Pancreas (tissue), 10 donors: ENCODE results near the gene BCL11A. TPM values are rescaled to one million over a fixed set of nuclear protein-coding genes. Genes with fewer than 3 reads are reported as not detected.

ENCODE experiments used
- ATAC-seq, 4 donors: fragments of 200-7000 bp; cut with Tn5 transposase; one replicate each; pipeline versions ENCODE4 v1.8.0 to v1.9.1; 2020; ENCODE audit warnings: mild to moderate bottlenecking in 4 of 4, moderate library complexity in 4 of 4
- DNase-seq, 6 donors: peaks; one replicate each; pipeline ENCODE4 v3.0.0-alpha.2; 2020
- FAIRE-seq: peaks from 2 replicates; lab custom pipeline; 2012; peaks lifted over from hg19 to GRCh38; lab: Jason Lieb, UNC
- H3K27ac ChIP-seq, 4 donors: fragments of 200-600 bp; sonication (generic); 1 replicate in 3 of 4; 2 replicates in 1 of 4; pipeline versions ENCODE4 v1.5.0 to v1.8.0; 2020
- H3K27me3 ChIP-seq, 4 donors: fragments of 200-600 bp; one replicate each; pipeline ENCODE4 v1.8.0; 2021
- H3K36me3 ChIP-seq, 3 donors: fragments of 200-600 bp; sonication (generic) in 1 of 3; one replicate each; pipeline versions ENCODE4 v1.5.0 to v1.8.0; 2020 to 2021
- H3K4me1 ChIP-seq, 3 donors: fragments of 200-600 bp; one replicate each; pipeline ENCODE4 v1.8.0; 2021
- H3K4me3 ChIP-seq, 4 donors: fragments of 200-600 bp; sonication (generic) in 2 of 4; one replicate each; pipeline versions ENCODE4 v1.5.0 to v1.8.0; 2020 to 2021
- H3K9me3 ChIP-seq, 4 donors: fragments of 200-600 bp; one replicate each; pipeline ENCODE4 v1.8.0; 2021
- CTCF ChIP-seq, 4 donors: fragments of 200-600 bp; sonication (generic) in 3 of 4; IDR thresholded peaks; one replicate each; pipeline versions ENCODE4 v1.5.0 to v1.8.0; 2021; ENCODE audit warnings: antibody characterized with exemption in 4 of 4
- WGBS, 2 donors: extraction: QIAGEN DNeasy Blood & Tissue Kit; methylation state at CpG; one replicate each; pipeline ENCODE4 v1.1.7; 2013; 5-methylcytosine and 5-hydroxymethylcytosine counted together
- intact Hi-C, 3 donors: fragments of 100-400 bp; cut with DNase I; formaldehyde crosslinking; loops; one replicate each; pipeline versions ENCODE4 v1.11.1 to v1.14.2; 2022
- polyA plus RNA-seq, 2 donors: library from polyadenylated mRNA; stranded (reverse); fragments of 200-250 nt; gene quantifications; one replicate each; pipeline ENCODE4 v1.2.3, GENCODE V29; 2013
- total RNA-seq, 6 donors: library from RNA; stranded (reverse); fragmentation: NEBNext Ultra II Directional in 4 of 6; extraction: Animal tissue kit (Norgen Biotek cat#: 25700) in 4 of 6; gene quantifications; one replicate each; pipeline versions ENCODE4 v1.2.1 to v1.2.4, GENCODE V29; 2021 to 2023
- donor health status: healthy with polysubstance abuse.
- donor health status: DM: no; HTN: no; CAD: no; lungs with moderate emphysema.
- donor health status: DM: no; HTN: no; CAD: no.
- donor health status: control.
- donor health status: control.
- donor health status: Bipolar disorder and iron deficiency.
- donor health status: DM: yes; HTN: yes; CAD: no.
- donor health status: DM: no; HTN: no; CAD: no.
- donor health status: DM: no; HTN: no; CAD: no.
- donor health status: DM: yes; HTN: yes; CAD: no.

Gene BCL11A
- total and polyA plus RNA-seq, 8 donors: 4.4 to 16.1 (median 11.7) TPM

- FAIRE-seq (no peak), ATAC-seq (no peak), DNase-seq (no peak)
- Histone ChIP-seq H3K9me3 (no peaks in the 10 kb centered on the region), H3K4me3 (no peak overlapping the region), H3K27me3 (no peaks in the 10 kb centered on the region), H3K4me1 (peaks cover 29 to 36% (median 30%) of the 10 kb centered on the region in 3 donors), H3K27ac (peak overlapping the region in 3 of 4 donors; percentile 48 to 81 (median 58)), H3K36me3 (no peaks in the 10 kb centered on the region)
- intact Hi-C loops: no loop called here
- TF ChIP-seq CTCF (IDR thresholded peaks at IDR 0.05): no peak
- WGBS, 2 donors: 80 to 82% methylated on average over 9 of the region's 9 CpGs
Measured at GRCh38 chr2:60528281-60529020, 25.0 kb downstream of the BCL11A start.

- Histone ChIP-seq H3K27ac (no peak overlapping the region), H3K27me3 (no peaks in the 10 kb centered on the region), H3K4me1 (peaks cover 27 to 34% (median 27%) of the 10 kb centered on the region in 3 donors), H3K36me3 (no peaks in the 10 kb centered on the region), H3K4me3 (no peak overlapping the region), H3K9me3 (no peaks in the 10 kb centered on the region)
- ATAC-seq (no peak), DNase-seq (no peak), FAIRE-seq (no peak)
- intact Hi-C loops: no loop called here
- WGBS, 2 donors: 77 to 80% methylated on average over 8 of the region's 8 CpGs
- TF ChIP-seq CTCF (IDR thresholded peaks at IDR 0.05): no peak
Measured at GRCh38 chr2:60527762-60528161, 25.7 kb downstream of the BCL11A start.

- intact Hi-C loops: no loop called here
- ATAC-seq (no peak), DNase-seq (no peak), FAIRE-seq (no peak)
- 70 to 71% methylated on average over 9 of the region's 9 CpGs for WGBS, 2 donors
- H3K4me1 ChIP-seq: peaks cover 17 to 26% (median 18%) of the 10 kb centered on the region in 3 donors
- no peak overlapping the region for H3K4me3 ChIP-seq
- no peaks in the 10 kb centered on the region for H3K36me3 ChIP-seq
- TF ChIP-seq CTCF (IDR thresholded peaks at IDR 0.05): no peak
- H3K27me3 ChIP-seq: no peaks in the 10 kb centered on the region
- H3K27ac ChIP-seq: no peak overlapping the region
- no peaks in the 10 kb centered on the region for H3K9me3 ChIP-seq
Measured at GRCh38 chr2:60526623-60527022, 26.8 kb downstream of the BCL11A start.

- Histone ChIP-seq H3K4me1 (peaks cover 11 to 20% (median 12%) of the 10 kb centered on the region in 3 donors), H3K36me3 (no peaks in the 10 kb centered on the region), H3K4me3 (no peak overlapping the region), H3K27me3 (no peaks in the 10 kb centered on the region), H3K9me3 (no peaks in the 10 kb centered on the region), H3K27ac (no peak overlapping the region)
- 8 to 13% methylated on average over 1 of the region's 1 CpG for WGBS, 2 donors
- ATAC-seq (no peak), FAIRE-seq (no peak), DNase-seq (no peak)
- no peak for TF ChIP-seq CTCF (IDR thresholded peaks at IDR 0.05)
- intact Hi-C loops: no loop called here
Measured at GRCh38 chr2:60525899-60526298, 27.6 kb downstream of the BCL11A start.

- FAIRE-seq: no peak
- intact Hi-C loops: no loop called here
- 92 to 94% methylated on average over 4 of the region's 4 CpGs for WGBS, 2 donors
Measured at GRCh38 chr2:60524874-60525273, 28.6 kb downstream of the BCL11A start.

More at GRCh38 chr2:60524874-60525273, 28.6 kb downstream of the BCL11A start:
- DNase-seq (no peak), ATAC-seq (no peak)
- no peaks in the 10 kb centered on the region for H3K9me3 ChIP-seq
- H3K36me3 ChIP-seq: no peaks in the 10 kb centered on the region
- peaks cover 9 to 18% (median 10%) of the 10 kb centered on the region in 3 donors for H3K4me1 ChIP-seq
- no peak overlapping the region for H3K27ac ChIP-seq
- H3K27me3 ChIP-seq: no peaks in the 10 kb centered on the region
- no peak overlapping the region for H3K4me3 ChIP-seq
- TF ChIP-seq CTCF (IDR thresholded peaks at IDR 0.05): no peak
